GM18907 (cell line): Measurements from ENCODE around the gene SLC25A34.

Experiments
- ATAC-seq: cut with Tn5 transposase; IDR thresholded peaks from one replicate; pipeline ENCODE4 v1.9.1; 2021; ENCODE audit warnings: mild to moderate bottlenecking, moderate library complexity; ENCODE audit not compliant: unreplicated experiment

The SLC25A34 gene

GRCh38 chr1:15712168-15712567 is 23.9 kb upstream of the SLC25A34 start:
- no peak for ATAC-seq

DNA sequence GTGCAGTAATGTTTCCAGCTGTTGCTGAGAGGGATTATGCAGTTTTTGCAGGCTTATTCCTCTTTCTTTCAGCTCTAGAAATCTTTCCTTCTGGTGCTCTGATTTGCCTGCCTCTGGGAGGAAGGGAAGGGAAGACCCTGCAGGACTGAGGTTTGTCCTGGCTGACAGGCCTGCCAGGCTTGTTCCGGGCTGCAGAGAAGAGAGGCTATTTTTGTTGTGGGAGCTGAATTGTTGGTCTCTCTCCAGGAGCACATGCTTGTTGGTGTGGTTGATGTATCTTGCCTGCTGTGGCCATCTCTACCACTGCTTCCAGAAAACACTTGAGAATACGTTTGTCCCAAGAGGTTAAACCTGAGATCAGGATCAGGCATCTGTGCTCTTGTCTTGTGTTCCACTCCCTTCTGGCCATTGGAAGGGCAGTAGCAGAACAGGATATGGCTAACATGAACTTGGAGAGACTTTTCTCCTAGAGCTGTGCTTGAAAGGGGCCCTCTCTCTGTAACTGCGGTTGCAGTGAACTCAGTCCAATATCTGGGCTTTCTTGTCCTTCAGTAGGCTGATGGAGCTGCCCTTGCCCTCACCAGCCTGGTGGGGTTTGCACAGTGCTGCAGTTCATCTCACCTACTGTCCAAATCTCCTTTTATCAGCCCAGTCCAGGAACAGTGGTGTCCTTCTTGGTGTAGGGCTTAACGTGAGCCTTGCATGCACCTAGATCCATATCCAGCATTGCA is 21.5 kb upstream of the SLC25A34 start:
- ATAC-seq = no peak

- ATAC-seq = no peak
Measured at GRCh38 chr1:15717418-15718125, 18.5 kb upstream of the SLC25A34 start.

DNA sequence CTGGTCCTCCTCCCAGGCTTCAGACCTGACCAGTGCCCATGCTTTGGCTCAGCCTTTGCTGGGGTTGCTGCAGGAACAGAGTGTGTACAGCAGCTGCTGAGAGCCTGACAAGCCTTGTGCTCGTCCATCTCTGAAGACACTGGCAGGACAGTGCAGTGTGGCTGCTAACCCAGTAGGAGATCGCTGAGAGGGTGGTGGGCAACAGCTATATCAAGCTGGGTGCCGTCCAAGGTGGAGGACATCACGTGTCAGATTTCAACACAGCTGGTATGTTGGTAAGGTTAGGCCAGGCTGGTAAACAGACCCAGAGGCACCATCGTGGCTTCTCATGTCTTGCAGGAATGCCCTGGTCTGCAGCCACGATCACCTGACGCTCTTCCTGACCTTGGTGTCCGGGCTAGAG is 17.9 kb upstream of the SLC25A34 start:
- ATAC-seq = no peak

DNA sequence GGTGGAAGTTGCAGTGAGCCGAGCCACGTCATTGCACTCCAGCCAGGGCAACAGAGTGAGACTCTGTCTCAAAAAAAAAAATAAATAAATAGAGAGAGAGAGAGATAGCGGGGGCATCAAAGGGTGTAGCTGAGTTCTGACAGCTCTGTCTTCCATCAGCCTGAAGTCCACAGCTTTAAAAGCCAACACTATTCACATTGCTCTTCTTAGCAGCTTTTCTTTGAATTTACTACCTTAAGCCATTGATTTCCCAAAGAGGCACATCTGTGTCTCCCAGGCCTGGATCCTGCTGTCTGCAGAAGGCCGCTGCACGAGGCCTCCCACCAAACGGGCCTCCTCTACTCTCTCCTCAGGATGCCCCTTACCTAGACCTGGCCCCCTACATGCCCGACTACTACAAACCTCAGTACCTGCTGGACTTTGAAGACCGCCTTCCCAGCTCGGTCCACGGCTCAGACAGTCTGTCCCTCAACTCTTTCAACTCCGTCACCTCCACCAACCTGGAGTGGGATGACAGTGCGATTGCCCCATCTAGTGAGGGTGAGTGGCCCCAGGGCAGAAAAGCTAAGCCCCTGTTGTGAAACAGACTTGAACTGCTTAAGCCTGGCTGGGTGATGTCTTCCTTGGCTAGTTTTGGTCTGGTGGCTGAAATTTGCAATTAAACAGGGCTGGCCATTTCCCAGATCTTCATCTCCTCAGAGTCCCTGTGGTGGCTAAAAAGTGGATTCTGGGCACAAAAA is 16.5 kb upstream of the SLC25A34 start:
- no peak for ATAC-seq

- no peak for ATAC-seq
Measured at GRCh38 chr1:15720861-15721260, 15.2 kb upstream of the SLC25A34 start.

DNA sequence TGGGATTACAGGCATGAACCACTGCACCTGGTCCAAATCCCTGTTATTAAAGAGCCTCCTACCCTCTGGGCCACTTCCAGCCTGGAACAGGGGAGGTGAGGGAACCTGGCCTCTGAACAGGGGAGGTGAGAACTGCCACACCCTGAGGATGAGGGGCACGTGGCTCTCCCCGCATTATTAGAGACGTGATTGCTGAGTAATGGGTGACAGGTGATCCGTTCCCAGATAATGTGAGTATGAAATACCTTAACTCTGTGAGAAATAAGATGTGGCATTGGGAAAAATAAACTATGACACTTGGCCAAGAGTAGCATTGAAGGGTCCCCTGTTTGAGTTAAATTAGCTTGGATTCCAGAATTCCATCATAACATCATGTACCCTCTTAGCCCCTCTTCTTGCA is 13.6 kb upstream of the SLC25A34 start:
- no peak for ATAC-seq

DNA sequence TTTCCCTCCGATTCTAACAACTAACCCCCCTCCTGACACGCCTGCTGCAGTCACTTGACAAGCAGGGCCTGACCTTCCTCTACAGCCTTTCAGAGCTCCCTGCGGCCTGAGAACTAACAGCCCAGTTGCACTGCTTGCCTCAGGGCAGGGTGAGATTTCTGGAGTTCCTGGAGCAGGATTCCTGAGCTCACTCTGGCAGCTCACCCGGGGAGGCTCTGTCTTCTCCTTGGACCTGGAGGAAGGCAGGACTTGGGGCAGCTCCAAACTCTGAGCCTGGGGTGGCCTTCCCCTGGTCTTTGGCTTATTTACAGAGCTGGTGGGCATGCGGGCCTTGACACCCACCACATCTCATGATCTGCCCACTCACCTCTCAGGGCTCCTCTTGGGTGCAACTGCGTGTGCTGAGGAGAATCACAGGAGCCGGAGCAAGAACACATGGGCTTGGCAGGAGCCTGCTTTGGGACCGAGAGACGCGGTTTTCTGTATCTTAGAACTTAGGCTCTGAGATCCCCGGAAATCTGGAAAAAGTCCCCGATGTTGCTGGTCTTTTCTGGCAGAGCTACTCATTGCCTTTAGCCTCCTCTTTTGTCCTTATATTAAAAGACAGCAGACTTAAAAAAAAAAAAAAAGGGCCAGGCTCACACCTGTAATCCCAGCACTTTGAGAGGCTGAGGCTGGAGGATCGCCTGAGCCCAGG is 13.1 kb upstream of the SLC25A34 start:
- no peak for ATAC-seq

- no peak for ATAC-seq
Measured at GRCh38 chr1:15723631-15724246, 12.3 kb upstream of the SLC25A34 start.

- ATAC-seq = no peak
Measured at GRCh38 chr1:15724949-15725880, 10.8 kb upstream of the SLC25A34 start.

DNA sequence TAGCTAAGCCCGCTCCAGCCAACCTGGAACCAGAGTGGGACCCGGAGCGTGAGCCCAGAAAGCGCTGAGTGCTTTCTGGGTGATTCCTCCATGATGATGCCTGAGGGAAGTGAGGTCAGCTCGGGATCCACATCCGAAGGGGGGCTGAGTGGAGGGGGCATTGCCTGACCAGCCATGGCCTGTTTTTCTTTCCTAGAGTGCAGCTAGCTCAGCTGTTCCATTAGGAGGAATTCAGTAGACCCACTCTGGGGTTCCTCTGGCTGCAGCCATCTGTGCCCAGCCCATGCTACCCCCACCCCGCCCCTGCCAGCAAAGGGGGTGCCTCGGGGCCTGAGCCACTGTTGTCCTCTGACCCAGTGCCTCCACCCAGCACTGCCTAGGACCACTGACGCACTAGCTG is 9.6 kb upstream of the SLC25A34 start:
- no peak for ATAC-seq

- ATAC-seq = no peak
Measured at GRCh38 chr1:15727021-15727420, 9.0 kb upstream of the SLC25A34 start.

DNA sequence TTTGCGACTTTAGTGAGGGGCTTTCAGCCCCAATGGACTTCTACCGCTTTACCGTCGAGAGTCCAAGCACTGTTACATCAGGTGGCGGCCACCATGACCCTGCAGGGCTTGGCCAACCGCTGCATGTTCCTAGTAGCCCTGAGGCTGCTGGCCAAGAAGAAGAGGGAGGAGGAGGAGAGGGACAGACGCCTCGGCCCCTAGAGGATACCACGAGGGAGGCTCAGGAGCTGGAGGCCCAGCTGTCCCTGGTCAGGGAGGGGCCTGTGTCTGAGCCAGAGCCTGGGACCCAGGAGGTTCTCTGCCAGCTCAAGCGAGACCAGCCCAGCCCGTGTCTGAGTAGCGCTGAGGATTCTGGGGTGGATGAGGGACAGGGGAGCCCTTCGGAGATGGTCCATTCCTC is 8.6 kb upstream of the SLC25A34 start:
- ATAC-seq = no peak

DNA sequence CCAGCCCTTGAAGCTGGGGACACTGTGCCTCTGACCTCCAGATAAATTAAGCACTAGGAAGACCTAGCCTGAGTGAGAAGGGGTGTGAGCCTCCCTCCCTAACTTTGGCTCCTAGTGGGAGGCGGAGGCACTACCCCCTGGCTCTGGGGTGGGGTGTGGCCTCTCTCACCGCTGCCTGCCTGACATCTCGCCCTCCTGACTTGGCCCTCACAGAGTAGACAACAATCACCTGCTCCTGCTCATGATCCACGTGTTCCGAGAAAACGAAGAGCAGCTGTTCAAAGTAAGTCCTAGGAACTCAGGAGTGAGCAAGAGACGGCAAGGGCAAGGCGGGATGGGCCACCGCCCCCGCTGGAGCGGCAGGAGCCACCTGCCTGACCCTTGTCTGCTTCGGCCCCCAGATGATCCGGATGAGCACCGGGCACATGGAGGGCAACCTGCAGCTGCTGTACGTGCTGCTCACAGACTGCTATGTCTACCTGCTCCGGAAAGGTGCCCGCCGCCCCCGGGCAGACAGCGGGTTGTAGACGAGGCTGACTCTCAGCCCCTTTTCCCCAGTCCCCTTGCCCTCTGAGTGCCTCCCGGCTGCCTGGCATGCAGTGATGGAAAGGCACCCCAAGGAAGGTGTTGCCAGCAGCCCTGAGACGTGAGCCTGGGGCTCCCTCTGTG is 8.1 kb upstream of the SLC25A34 start:
- ATAC-seq = no peak

- no peak for ATAC-seq
Measured at GRCh38 chr1:15728937-15729657, 7.0 kb upstream of the SLC25A34 start.

- no peak for ATAC-seq
Measured at GRCh38 chr1:15730423-15730822, 5.6 kb upstream of the SLC25A34 start.

- no peak for ATAC-seq
Measured at GRCh38 chr1:15730936-15731335, 5.1 kb upstream of the SLC25A34 start.
